ENCODE results near the gene GRID1.

Gene GRID1

DNA sequence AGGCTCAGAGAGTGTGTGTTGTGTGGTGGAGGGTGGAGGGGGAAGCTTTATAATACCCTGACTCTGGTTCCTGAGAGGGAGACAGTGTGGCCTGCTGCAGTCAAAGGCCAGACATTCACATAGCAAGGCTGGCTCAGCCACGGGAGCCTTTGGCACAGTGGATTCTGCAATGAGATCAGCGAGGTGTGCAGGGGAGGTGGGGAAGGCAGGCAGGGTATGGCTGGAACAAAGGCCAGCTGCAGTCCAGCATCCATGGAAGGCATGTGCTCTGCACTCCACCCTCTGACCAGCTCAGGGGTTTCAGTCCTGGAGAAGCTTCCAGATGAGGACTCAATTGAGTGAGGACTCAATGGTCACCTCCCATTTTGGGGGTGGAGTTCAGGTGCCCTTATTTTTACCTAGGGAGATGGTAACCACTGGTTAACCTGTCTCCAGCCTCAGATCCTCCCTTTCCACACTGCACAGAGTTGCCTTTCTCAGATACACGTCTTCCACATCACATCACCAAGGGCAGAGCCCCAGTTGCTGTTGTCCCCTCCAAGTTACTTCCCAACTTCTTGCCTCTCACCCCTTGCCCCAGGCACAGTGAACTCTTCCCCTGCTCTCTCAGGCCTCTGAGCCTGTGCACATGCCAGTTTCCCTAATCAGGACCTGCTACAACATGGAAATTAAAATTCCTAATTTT lies 504.9 kb downstream of the GRID1 start:
- Mint-ChIP-seq H3K27ac (no peak overlapping the region), H3K27me3 (ENCODE audit: low read depth) (no peaks in the 10 kb centered on the region), H3K9me3 (no peaks in the 10 kb centered on the region), H3K36me3 (ENCODE audit: low read depth) (no peaks in the 10 kb centered on the region), H3K4me1 (peaks cover 35% of the 10 kb centered on the region), H3K4me3 (no peak overlapping the region)
- TF ChIP-seq CTCF (IDR thresholded peaks at IDR 0.05; ENCODE audit: unreplicated experiment in 3 of 3) = no peak

DNA sequence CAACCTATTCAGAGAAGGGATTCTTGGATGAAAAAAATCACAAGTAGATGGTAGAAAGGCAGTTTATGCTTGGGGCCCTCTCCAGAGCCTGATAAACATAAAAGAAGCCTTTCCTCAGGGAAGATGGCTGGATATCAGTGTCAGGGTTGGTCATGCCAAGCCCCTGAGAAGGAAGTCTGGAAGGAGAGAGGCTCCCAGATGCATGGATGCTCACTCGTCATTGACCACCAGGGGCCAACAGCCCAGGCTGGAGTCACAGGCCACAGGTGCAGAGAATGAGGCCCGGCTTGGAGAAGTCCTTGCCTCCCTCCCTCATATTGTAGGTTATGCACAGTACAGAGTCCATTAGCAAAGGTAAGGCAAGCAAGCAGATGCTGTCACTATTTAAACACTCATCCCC lies 506.7 kb downstream of the GRID1 start:
- Mint-ChIP-seq H3K36me3 (ENCODE audit: low read depth) (no peaks in the 10 kb centered on the region), H3K27ac (no peak overlapping the region), H3K9me3 (no peaks in the 10 kb centered on the region), H3K4me1 (peaks cover 27% of the 10 kb centered on the region), H3K27me3 (ENCODE audit: low read depth) (no peaks in the 10 kb centered on the region), H3K4me3 (no peak overlapping the region)
- TF ChIP-seq CTCF (IDR thresholded peaks at IDR 0.05; ENCODE audit: unreplicated experiment in 3 of 3) = no peak

GRCh38 chr10:85858776-85859515 lies 507.6 kb downstream of the GRID1 start:
- no peak overlapping the region for H3K27ac Mint-ChIP-seq
- H3K4me3 Mint-ChIP-seq = no peak overlapping the region
- TF ChIP-seq CTCF (IDR thresholded peaks at IDR 0.05; ENCODE audit: unreplicated experiment in 3 of 3) = no peak
- H3K4me1 Mint-ChIP-seq = peaks cover 18% of the 10 kb centered on the region
- H3K27me3 Mint-ChIP-seq (ENCODE audit: low read depth) = no peaks in the 10 kb centered on the region
- H3K9me3 Mint-ChIP-seq = no peaks in the 10 kb centered on the region
- H3K36me3 Mint-ChIP-seq (ENCODE audit: low read depth) = no peaks in the 10 kb centered on the region

- H3K9me3 Mint-ChIP-seq = peaks cover 4% of the 10 kb centered on the region
- peaks cover 8% of the 10 kb centered on the region for H3K4me1 Mint-ChIP-seq
- H3K27me3 Mint-ChIP-seq (ENCODE audit: low read depth) = no peaks in the 10 kb centered on the region
- H3K27ac Mint-ChIP-seq = no peak overlapping the region
- TF ChIP-seq CTCF (IDR thresholded peaks at IDR 0.05; ENCODE audit: unreplicated experiment in 3 of 3) = no peak
- no peaks in the 10 kb centered on the region for H3K36me3 Mint-ChIP-seq (ENCODE audit: low read depth)
- no peak overlapping the region for H3K4me3 Mint-ChIP-seq
Measured at GRCh38 chr10:85857791-85858190, 508.8 kb downstream of the GRID1 start.

DNA sequence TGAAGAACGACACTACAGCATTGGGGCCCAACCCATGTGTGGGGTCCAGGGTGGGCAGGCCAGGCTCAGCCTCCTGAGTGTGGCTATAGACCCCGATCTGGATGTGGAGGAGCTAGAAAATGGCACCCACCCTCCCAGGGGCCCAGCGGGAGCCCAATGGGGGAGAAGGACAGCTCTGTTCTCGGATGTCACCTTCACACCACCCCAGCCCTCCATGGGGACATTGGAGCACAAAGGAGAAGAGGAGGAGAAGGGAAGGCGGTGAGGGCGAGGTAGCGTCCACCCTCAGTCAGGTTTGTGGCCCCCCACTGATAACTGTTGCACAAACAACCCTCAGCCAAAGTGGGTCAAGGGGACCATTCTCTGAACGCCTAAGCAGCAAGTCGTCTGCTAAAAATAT lies 509.3 kb downstream of the GRID1 start:
- Mint-ChIP-seq H3K4me3 (no peak overlapping the region), H3K36me3 (ENCODE audit: low read depth) (no peaks in the 10 kb centered on the region), H3K4me1 (peaks cover 3% of the 10 kb centered on the region), H3K27ac (no peak overlapping the region), H3K9me3 (peaks cover 4% of the 10 kb centered on the region), H3K27me3 (ENCODE audit: low read depth) (no peaks in the 10 kb centered on the region)
- no peak for TF ChIP-seq CTCF (IDR thresholded peaks at IDR 0.05; ENCODE audit: unreplicated experiment in 3 of 3)

- no peak for TF ChIP-seq CTCF (IDR thresholded peaks at IDR 0.05; ENCODE audit: unreplicated experiment in 3 of 3)
- H3K27me3 Mint-ChIP-seq (ENCODE audit: low read depth) = no peaks in the 10 kb centered on the region
- H3K27ac Mint-ChIP-seq = no peak overlapping the region
- no peak overlapping the region for H3K4me3 Mint-ChIP-seq
- H3K9me3 Mint-ChIP-seq = peaks cover 16% of the 10 kb centered on the region
- H3K4me1 Mint-ChIP-seq = peaks cover 12% of the 10 kb centered on the region
- H3K36me3 Mint-ChIP-seq (ENCODE audit: low read depth) = no peaks in the 10 kb centered on the region
Measured at GRCh38 chr10:85851934-85852333, 514.7 kb downstream of the GRID1 start.

Measured in nephron (organoid).